Measurements from ENCODE around the gene CDK6.
A peak's percentile ranks its signal among the peaks of the same experiment; 100 is the strongest.
"Not testable (repeated sequence)": the region's sequence is repeated elsewhere in the genome, so short reads cannot be mapped to it uniquely, and the experiment has no call there.

The CDK6 gene

DNA sequence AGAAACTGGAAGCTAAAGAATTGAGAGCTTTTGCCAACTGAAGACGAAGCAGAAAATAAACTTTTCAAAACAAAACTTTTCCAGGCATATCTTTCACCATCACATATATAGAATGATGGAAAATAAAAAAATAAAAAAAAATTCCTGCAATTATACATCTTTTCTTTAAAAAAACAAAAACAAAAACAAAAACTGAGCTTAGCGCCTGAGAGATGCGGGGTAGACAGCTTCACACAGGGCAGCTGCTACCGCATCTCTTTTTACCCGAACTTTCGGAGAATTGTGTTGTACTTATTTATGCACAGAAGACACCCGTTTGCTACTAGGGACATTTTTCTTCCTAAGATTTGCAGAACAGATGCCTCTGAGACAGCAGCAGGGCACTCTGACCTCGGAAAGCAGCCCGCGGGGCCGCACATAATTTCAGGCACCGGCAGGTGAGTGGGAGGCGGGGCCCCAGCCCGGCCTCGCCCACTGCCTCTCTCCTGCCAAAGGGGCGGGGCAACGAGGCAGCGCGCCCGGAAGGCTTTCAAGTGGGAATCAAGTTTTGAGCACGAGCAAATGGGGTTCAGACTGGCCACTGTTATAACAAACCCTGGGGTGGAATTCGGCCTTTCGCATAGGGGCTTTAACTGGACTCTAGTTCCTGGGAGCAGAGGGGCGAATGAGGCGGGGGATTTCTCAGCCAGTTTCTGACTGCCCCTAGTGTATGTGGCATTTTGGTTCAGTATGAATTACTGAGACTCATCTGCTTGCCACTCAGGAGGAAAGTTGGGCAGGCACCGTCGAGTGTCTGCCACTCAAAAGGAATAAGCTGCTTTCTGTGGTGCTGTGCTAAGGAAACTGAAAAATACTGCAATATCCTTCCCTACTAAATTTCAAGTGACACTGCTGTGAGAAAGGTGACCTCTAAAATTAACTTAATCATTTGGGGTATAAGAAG lies 227.7 kb downstream of the CDK6 start:
- no peaks in the 10 kb centered on the region for H3K4me1 ChIP-seq (ENCODE audit: control insufficient read depth, insufficient read depth, low read length)
- no peak overlapping the region for H3K9ac ChIP-seq (ENCODE audit: low read length)
- H3K27ac ChIP-seq (ENCODE audit: low read depth, low read length): no peak overlapping the region
- H3K36me3 ChIP-seq (ENCODE audit: control insufficient read depth, insufficient read depth, low read length): 0 out of 2 replicates have a peak, but pooled peaks cover under 1% of the 10 kb centered on the region
- H3K27me3 ChIP-seq (ENCODE audit: control insufficient read depth, insufficient read depth, low read length): no peaks in the 10 kb centered on the region
- no peaks in the 10 kb centered on the region for H3K9me3 ChIP-seq (ENCODE audit: control insufficient read depth, insufficient read depth, low read depth, low read length)
- peak overlapping the region; percentile 63 for H3K4me3 ChIP-seq (ENCODE audit: low read depth, low read length)

DNA sequence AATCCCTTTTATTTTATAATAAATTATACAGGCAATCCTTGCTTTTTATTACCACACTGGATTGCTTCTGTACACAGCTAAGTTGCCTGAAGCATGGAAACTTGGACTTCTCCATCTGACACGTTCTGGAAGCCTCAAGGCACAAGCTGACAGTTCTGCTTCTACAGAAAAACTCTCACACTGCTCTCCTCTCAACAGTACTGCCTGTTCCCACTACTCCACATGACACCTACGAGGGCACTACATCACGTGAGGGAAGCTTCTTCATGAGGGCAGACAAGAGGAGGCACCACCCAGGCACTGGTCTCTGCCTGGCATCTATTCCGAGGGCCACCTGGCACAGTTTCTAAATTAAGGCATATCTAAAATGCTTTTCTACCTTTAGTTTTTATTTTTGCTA lies 229.4 kb downstream of the CDK6 start:
- Histone ChIP-seq H3K9me3 (ENCODE audit: control insufficient read depth, insufficient read depth, low read depth, low read length) (no peaks in the 10 kb centered on the region), H3K4me1 (ENCODE audit: control insufficient read depth, insufficient read depth, low read length) (peaks cover 10% of the 10 kb centered on the region), H3K27me3 (ENCODE audit: control insufficient read depth, insufficient read depth, low read length) (no peaks in the 10 kb centered on the region), H3K36me3 (ENCODE audit: control insufficient read depth, insufficient read depth, low read length) (no peaks in the 10 kb centered on the region), H3K9ac (ENCODE audit: low read length) (no peak overlapping the region), H3K4me3 (ENCODE audit: low read depth, low read length) (no peak overlapping the region), H3K27ac (ENCODE audit: low read depth, low read length) (no peak overlapping the region)

DNA sequence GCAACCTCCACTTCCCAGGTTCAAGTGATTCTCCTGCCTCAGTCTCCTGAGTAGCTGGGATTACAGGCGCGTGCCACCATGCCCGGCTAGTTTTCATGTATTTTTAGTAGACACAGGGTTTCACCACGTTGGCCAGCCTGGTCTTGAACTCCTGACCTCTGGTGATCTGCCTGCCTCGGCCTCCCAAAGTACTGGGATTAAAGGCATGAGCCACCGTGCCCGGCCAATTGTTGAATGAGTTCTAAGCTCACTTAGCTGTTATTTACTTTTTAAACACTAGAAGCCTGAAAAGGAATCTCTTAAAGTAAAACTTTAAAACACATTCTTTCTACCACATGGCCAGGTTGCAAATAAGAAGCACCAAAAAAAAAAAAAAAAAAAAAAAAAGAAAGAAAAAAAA lies 231.9 kb downstream of the CDK6 start:
- not testable (repeated sequence) for H3K36me3 ChIP-seq (ENCODE audit: control insufficient read depth, insufficient read depth, low read length); H3K4me3 ChIP-seq (ENCODE audit: low read depth, low read length); H3K9ac ChIP-seq (ENCODE audit: low read length); H3K4me1 ChIP-seq (ENCODE audit: control insufficient read depth, insufficient read depth, low read length); H3K27me3 ChIP-seq (ENCODE audit: control insufficient read depth, insufficient read depth, low read length); H3K27ac ChIP-seq (ENCODE audit: low read depth, low read length); H3K9me3 ChIP-seq (ENCODE audit: control insufficient read depth, insufficient read depth, low read depth, low read length)

DNA sequence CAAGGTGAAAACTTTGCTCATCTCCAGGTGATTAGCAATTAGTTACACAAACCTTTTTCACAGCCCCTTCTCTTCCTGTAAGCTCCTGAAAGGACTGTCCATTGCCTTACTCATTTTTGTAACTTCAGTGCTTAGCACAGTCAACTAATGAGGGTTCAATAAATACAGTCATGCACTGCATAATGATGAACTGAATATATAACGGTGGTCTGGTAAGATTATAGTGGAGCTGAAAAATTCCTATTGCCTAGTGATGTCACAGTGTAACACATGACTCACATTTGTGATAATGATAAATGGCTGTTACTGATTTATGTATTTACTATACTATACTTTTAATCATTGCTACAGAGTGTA lies 233.3 kb downstream of the CDK6 start:
- no peak overlapping the region for H3K27ac ChIP-seq (ENCODE audit: low read depth, low read length)
- no peak overlapping the region for H3K9ac ChIP-seq (ENCODE audit: low read length)
- H3K9me3 ChIP-seq (ENCODE audit: control insufficient read depth, insufficient read depth, low read depth, low read length): no peaks in the 10 kb centered on the region
- no peaks in the 10 kb centered on the region for H3K27me3 ChIP-seq (ENCODE audit: control insufficient read depth, insufficient read depth, low read length)
- H3K4me1 ChIP-seq (ENCODE audit: control insufficient read depth, insufficient read depth, low read length): peaks cover 13% of the 10 kb centered on the region
- H3K4me3 ChIP-seq (ENCODE audit: low read depth, low read length): no peak overlapping the region
- H3K36me3 ChIP-seq (ENCODE audit: control insufficient read depth, insufficient read depth, low read length): no peaks in the 10 kb centered on the region

DNA sequence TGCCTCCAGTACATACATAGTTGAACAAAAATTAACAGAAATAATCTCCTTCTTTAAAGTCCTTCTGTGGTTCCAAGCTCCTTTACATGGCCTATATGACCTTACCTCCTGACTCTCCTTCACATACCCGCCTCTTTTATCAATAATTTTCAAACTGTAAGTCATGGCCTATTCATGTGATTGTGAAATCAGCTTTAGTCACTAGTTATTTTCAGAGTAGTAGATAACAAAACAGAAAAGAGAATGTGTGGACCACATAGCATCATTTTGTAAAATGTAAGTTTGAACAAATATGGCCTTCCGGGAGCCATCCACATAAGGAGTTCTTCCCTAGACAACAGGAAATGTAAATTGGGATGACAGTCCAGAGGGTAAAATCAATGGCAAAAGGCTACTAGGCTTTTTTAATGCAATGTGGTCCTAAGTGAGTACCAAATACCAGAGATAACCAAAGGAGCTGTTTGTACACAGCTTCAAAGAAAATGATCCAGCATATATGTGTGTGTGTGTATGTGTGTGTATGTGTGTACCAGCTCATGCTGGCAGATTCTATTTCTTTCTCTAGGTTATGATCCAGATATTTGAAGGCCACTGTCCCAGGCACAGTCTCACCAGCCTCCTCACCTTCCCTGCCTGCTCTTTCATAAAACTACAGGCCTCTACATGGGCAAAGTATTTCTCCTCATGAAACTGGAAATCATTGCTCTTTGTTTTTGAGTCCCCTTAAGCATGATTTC lies 233.9 kb downstream of the CDK6 start:
- H3K36me3 ChIP-seq (ENCODE audit: control insufficient read depth, insufficient read depth, low read length): no peaks in the 10 kb centered on the region
- H3K27ac ChIP-seq (ENCODE audit: low read depth, low read length): no peak overlapping the region
- H3K4me1 ChIP-seq (ENCODE audit: control insufficient read depth, insufficient read depth, low read length): peaks cover 13% of the 10 kb centered on the region
- no peak overlapping the region for H3K9ac ChIP-seq (ENCODE audit: low read length)
- H3K4me3 ChIP-seq (ENCODE audit: low read depth, low read length): no peak overlapping the region
- H3K9me3 ChIP-seq (ENCODE audit: control insufficient read depth, insufficient read depth, low read depth, low read length): no peaks in the 10 kb centered on the region
- H3K27me3 ChIP-seq (ENCODE audit: control insufficient read depth, insufficient read depth, low read length): no peaks in the 10 kb centered on the region

DNA sequence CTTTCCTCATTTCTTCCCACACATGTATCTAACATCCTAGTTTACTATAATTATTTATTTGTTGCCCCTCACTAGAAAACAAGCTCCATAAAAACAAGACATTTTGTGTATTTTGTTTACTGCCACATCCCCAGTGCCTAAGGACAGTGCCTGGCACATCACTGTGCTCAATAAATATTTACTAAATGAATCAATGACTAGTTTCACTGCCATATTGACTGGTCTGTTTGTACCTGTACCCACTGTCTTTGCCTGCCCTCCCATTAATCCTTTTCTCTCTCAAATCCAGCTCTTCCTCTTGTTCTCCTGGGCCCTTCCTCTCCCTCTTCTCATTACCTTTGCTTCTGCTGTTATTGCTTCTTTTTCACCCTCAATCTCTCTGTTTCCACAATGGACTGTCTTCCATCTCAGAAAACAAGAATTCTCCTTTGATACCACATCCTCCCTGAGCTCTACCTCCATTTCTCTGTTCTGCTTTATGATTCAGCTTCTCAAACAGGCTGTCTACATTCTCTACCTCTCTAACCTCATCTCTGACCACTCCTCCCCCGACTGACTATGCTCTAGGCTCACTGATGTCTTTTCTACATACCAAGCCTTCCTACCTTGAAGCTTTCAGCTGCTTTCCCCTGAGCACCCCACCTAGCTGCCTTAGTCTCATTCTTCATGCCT lies 237.9 kb downstream of the CDK6 start:
- H3K4me1 ChIP-seq (ENCODE audit: control insufficient read depth, insufficient read depth, low read length): peaks cover 13% of the 10 kb centered on the region
- H3K27me3 ChIP-seq (ENCODE audit: control insufficient read depth, insufficient read depth, low read length): no peaks in the 10 kb centered on the region; the same call in 1 of the 2 replicates
- H3K27ac ChIP-seq (ENCODE audit: low read depth, low read length): no peak overlapping the region
- no peaks in the 10 kb centered on the region for H3K9me3 ChIP-seq (ENCODE audit: control insufficient read depth, insufficient read depth, low read depth, low read length)
- no peak overlapping the region for H3K9ac ChIP-seq (ENCODE audit: low read length)
- H3K36me3 ChIP-seq (ENCODE audit: control insufficient read depth, insufficient read depth, low read length): no peaks in the 10 kb centered on the region
- no peak overlapping the region for H3K4me3 ChIP-seq (ENCODE audit: low read depth, low read length)

DNA sequence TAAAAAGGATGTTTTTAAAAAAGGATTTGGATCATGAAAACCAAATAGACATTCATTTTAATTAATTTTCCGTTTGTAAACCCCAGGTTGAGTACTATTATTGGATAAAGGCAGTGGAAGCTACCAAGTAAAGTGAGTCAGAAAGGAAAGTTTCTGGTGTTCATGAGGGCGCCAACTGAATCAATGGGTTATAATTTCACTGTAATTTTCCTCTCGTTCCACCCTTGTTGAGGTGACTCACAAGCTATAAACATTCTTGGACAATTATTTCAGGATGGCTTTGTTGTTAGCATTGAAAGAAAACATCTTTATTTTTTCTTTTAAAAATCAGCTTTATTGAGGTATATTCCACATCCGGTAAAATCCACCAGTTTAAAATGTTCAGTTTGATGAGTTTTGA lies 241.1 kb downstream of the CDK6 start:
- no peak overlapping the region for H3K27ac ChIP-seq (ENCODE audit: low read depth, low read length)
- H3K4me3 ChIP-seq (ENCODE audit: low read depth, low read length): no peak overlapping the region
- peaks cover 21% of the 10 kb centered on the region for H3K27me3 ChIP-seq (ENCODE audit: control insufficient read depth, insufficient read depth, low read length)
- H3K9ac ChIP-seq (ENCODE audit: low read length): no peak overlapping the region
- H3K4me1 ChIP-seq (ENCODE audit: control insufficient read depth, insufficient read depth, low read length): peaks cover 3% of the 10 kb centered on the region; the same call in 1 of the 2 replicates
- no peaks in the 10 kb centered on the region for H3K36me3 ChIP-seq (ENCODE audit: control insufficient read depth, insufficient read depth, low read length)
- H3K9me3 ChIP-seq (ENCODE audit: control insufficient read depth, insufficient read depth, low read depth, low read length): no peaks in the 10 kb centered on the region

DNA sequence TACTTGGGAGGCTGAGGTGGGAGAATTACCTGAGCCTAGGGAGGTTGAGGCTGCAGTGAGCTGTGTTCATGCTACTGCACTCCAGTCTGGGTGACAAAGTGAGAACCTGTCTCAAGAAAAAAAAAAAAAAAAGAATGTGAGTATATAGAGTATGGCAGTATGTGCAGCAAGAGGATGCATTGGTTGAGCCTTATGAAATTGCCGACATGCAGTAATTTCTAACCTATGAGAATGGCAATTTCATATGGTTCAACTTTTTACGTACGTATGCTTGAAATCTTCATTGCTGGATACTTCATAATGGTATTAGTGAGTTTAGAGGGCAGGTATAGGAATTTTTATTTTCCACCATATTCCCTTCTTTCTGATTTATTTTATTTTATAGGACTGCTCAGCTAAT lies 241.6 kb downstream of the CDK6 start:
- Histone ChIP-seq H3K9me3 (ENCODE audit: control insufficient read depth, insufficient read depth, low read depth, low read length) (no peaks in the 10 kb centered on the region), H3K27ac (ENCODE audit: low read depth, low read length) (no peak overlapping the region), H3K27me3 (ENCODE audit: control insufficient read depth, insufficient read depth, low read length) (peaks cover 21% of the 10 kb centered on the region), H3K9ac (ENCODE audit: low read length) (no peak overlapping the region), H3K4me3 (ENCODE audit: low read depth, low read length) (no peak overlapping the region), H3K4me1 (ENCODE audit: control insufficient read depth, insufficient read depth, low read length) (peaks cover 3% of the 10 kb centered on the region; the same call in 1 of the 2 replicates), H3K36me3 (ENCODE audit: control insufficient read depth, insufficient read depth, low read length) (no peaks in the 10 kb centered on the region)

DNA sequence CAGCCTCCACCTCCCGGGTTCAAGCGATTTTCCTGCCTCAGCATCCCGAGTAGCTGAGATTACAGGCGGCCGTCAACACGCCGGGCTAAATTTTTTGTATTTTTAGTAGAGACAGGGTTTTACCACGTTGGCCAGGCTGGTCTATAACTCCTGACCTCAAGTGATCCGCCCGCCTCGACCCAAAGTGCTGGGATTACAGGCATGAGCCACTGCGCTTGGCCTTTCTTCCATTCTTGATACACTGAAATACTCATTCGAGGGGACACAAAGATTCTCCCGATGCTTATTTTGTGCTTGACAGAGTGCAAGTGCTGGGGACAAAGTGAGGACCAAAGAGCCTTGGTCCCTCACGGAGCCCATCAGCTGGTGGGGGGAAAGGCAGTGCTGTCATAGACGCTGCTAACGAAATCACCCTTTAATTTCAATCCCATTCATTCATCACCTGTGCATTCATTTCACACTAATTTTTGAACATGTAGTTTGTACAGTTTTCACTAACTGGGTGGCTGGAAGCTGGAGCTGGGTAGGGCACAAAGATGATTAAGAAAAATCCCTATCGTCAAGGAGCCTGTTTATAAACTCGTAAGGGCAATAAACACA lies 245.6 kb downstream of the CDK6 start:
- H3K36me3 ChIP-seq (ENCODE audit: control insufficient read depth, insufficient read depth, low read length): peaks cover 8% of the 10 kb centered on the region; the same call in 1 of the 2 replicates
- peaks cover 5% of the 10 kb centered on the region for H3K4me1 ChIP-seq (ENCODE audit: control insufficient read depth, insufficient read depth, low read length)
- H3K27ac ChIP-seq (ENCODE audit: low read depth, low read length): no peak overlapping the region
- H3K9me3 ChIP-seq (ENCODE audit: control insufficient read depth, insufficient read depth, low read depth, low read length): no peaks in the 10 kb centered on the region
- H3K9ac ChIP-seq (ENCODE audit: low read length): no peak overlapping the region
- H3K27me3 ChIP-seq (ENCODE audit: control insufficient read depth, insufficient read depth, low read length): peaks cover 21% of the 10 kb centered on the region
- peak overlapping the region; percentile 85 for H3K4me3 ChIP-seq (ENCODE audit: low read depth, low read length)

DNA sequence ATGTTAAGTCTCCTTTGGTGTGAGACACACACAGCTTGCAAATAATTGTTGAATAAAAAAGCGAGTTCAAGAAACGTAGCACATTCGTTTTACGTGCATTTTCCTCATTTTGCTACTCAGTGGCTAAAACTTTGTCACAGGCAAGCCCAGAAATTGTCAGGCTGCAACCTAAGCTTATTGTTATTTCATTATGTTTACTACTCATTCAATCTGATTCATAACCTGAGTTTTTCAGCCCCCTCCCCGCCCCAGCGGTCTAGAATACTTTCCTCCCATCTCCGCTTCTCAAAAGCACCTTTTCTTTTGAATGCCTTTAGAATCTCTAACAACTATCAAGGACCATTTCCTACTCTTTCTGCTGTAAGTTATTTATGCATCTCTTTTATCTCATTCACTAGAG lies 247.3 kb downstream of the CDK6 start:
- Histone ChIP-seq H3K4me3 (ENCODE audit: low read depth, low read length) (peak overlapping the region; percentile 85), H3K4me1 (ENCODE audit: control insufficient read depth, insufficient read depth, low read length) (peaks cover 5% of the 10 kb centered on the region), H3K27ac (ENCODE audit: low read depth, low read length) (peak overlapping the region; percentile 94; the same call in 1 of the 2 replicates), H3K9ac (ENCODE audit: low read length) (peak overlapping the region; percentile 98), H3K9me3 (ENCODE audit: control insufficient read depth, insufficient read depth, low read depth, low read length) (peaks cover 3% of the 10 kb centered on the region; the same call in 1 of the 2 replicates), H3K36me3 (ENCODE audit: control insufficient read depth, insufficient read depth, low read length) (peaks cover 11% of the 10 kb centered on the region; the same call in 1 of the 2 replicates), H3K27me3 (ENCODE audit: control insufficient read depth, insufficient read depth, low read length) (peaks cover 21% of the 10 kb centered on the region)

All from HUES6 (cell line).